ENCODE results near the gene SHMT2.

GRCh38 chr12:57242329-57242690 is 12.8 kb downstream of the SHMT2 start:
- no peak for TF ChIP-seq CTCF (IDR thresholded peaks at IDR 0.05)
- TF ChIP-seq POLR2A (IDR thresholded peaks at IDR 0.05) = no peak

Measured in prostate gland (tissue), 2 donors.